ENCODE results near the gene LSM12.
"Not testable (repeated sequence)": the region's sequence is repeated elsewhere in the genome, so short reads cannot be mapped to it uniquely, and the experiment has no call there.

The LSM12 gene

GRCh38 chr17:44000141-44000860 is 66.2 kb downstream of the LSM12 start:
- TF ChIP-seq CTCF (conservative IDR thresholded peaks at IDR 0.05; ENCODE audit: low read depth, low read length): no peak
- H3K4me3 ChIP-seq (ENCODE audit: low read length): no peak overlapping the region
- no peak for DNase-seq (ENCODE audit: low read depth)

DNA sequence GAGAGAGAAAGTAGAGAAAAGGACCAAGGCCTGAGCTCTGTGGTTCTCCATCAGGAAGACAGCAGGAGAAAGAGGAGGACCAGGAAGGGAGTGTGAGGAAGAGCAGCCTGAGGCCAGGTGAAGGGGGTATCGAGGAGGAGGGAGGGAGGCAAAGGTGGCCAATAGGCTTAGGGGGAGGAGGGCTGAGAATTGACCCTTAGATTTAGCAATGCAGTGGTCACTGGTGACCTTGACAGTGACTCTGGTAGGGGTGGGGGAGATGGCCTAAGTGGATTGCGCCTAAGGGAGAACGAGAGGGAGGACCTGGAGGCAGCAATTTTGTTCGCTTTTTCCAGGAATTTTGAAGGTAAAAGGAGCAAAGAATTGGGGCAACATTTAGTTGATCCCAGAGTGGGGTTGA is 67.4 kb downstream of the LSM12 start:
- H3K4me3 ChIP-seq (ENCODE audit: low read length): no peak overlapping the region
- TF ChIP-seq CTCF (conservative IDR thresholded peaks at IDR 0.05; ENCODE audit: low read depth, low read length): no peak
- DNase-seq (ENCODE audit: low read depth): no peak

GRCh38 chr17:43998552-43998951 is 67.9 kb downstream of the LSM12 start:
- TF ChIP-seq CTCF (conservative IDR thresholded peaks at IDR 0.05; ENCODE audit: low read depth, low read length): no peak
- H3K4me3 ChIP-seq (ENCODE audit: low read length): no peak overlapping the region
- no peak for DNase-seq (ENCODE audit: low read depth)

GRCh38 chr17:43997180-43997579 is 69.3 kb downstream of the LSM12 start:
- not testable (repeated sequence) for H3K4me3 ChIP-seq (ENCODE audit: low read length)

DNA sequence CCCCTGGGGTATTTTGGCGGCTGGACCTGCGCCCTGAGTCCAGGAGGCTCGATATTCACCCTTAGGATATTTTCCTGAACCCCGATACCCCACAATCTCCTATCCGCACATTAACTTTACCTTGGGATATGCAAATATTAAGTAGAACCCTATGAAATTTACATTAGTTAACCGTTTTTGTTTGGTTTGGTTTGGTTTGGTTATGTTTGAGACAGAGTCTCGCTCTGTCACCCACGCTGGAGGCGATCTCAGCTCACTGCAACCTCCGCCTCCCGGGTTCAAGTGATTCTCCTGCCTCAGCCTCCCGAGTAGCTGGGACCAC is 71.4 kb downstream of the LSM12 start:
- no peak for TF ChIP-seq CTCF (conservative IDR thresholded peaks at IDR 0.05; ENCODE audit: low read depth, low read length)
- no peak overlapping the region for H3K4me3 ChIP-seq (ENCODE audit: low read length)
- no peak for DNase-seq (ENCODE audit: low read depth)

More at GRCh38 chr17:43997180-43997579, 69.3 kb downstream of the LSM12 start:
- not testable (repeated sequence) for DNase-seq (ENCODE audit: low read depth)

DNA sequence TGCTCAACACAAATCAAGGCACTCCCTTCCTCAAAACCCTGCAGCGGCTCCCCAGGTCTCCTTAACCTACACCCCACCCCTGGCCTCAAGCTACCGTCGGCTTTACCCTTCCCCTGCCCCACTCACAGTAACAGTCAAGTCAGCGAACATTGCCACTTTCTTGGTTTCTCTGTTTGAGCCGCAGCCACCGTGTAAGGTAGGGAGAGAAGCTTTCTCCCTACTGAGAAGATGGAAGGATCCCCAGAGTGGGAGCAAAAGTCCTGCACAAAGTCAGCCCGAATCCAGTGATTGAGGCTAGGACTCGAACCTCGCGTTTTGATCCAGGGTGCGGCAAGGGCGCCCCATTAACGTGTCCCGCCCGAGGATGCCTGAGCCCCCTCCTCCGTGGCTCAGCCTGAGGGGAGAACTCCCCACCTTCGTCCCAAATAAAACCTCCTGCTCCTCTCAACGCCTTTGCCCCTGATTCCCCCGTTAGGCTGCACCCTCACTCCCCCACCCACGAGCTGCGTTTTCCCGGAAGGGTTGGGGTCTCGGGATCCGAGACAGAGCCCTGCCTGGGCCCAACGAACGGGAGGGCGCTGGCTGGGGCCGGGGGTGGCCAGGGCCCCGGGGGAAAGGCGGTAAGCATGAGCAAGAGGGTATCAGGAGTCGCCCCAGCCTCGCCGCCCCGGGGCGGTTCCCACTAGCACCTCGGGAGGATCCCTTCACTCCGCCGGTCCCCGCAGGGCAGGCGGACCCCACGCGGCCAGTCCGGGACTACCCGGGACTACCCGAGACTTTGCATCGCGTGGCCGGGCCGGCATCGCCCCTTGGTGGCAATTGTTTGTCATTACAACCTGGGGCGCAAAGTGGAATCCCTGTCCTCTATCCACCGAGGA is 72.0 kb downstream of the LSM12 start:
- no peak for DNase-seq (ENCODE audit: low read depth)
- TF ChIP-seq CTCF (conservative IDR thresholded peaks at IDR 0.05; ENCODE audit: low read depth, low read length): peak; percentile 85
- peak overlapping the region; percentile 33 for H3K4me3 ChIP-seq (ENCODE audit: low read length)

DNA sequence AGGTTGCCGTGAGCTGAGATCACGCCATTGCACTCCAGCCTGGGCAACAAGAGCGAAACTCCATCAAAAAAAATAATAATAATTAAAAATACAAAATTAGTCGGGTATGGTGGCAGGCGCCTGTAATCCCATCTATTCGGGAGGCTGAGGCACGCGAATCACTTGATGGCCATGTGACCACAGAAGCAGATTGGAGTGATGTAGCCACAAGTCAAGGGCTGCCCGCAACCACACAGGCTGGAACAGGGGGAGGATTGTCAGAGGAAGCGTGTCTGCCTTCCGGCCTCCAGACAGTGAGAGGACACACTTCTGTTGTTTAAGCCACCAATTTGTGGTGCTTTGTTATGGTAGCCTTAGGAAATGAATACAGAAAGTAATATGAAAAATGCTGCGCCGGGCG is 73.8 kb downstream of the LSM12 start:
- no peak overlapping the region for H3K4me3 ChIP-seq (ENCODE audit: low read length)
- DNase-seq (ENCODE audit: low read depth): no peak
- TF ChIP-seq CTCF (conservative IDR thresholded peaks at IDR 0.05; ENCODE audit: low read depth, low read length): no peak
